Measurements from ENCODE around the gene ACSM3. TPM values are rescaled to one million over a fixed set of nuclear protein-coding genes. Genes with fewer than 3 reads are reported as not detected.

The ACSM3 gene
- total RNA-seq, 2 donors from 2014 or later, result 1.6 to 1.8 TPM

DNA sequence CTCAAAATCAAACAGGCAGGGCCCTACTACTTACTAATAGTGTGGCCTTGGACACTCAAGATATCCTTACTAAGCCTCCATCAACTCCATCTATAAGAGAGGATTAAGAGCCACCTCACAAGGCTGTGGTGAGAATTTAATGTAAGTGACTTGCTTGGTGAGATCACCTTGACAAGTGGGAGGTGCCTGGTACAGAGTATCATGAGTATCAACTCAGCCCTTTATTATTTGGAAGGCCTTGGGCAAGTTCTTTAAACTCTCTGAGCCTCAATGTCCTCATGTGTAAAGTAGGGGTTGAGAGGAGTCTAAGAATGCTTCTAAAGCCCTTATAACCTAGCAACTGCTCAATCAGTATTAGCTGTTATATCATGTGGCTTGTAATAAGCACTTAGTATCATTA lies 37.2 kb upstream of the ACSM3 start:
- Histone ChIP-seq H3K4me1 (ENCODE audit: control insufficient read depth, insufficient read depth, low read length) (no peaks in the 10 kb centered on the region), H3K27me3 (ENCODE audit: control insufficient read depth, insufficient read depth, low read length, poor library complexity, severe bottlenecking) (peaks cover 8% of the 10 kb centered on the region), H3K27ac (ENCODE audit: low read depth, low read length) (no peak overlapping the region), H3K9ac (ENCODE audit: extremely low read depth, low read length, poor library complexity, severe bottlenecking) (no peak overlapping the region), H3K9me3 (ENCODE audit: control insufficient read depth, low read length) (no peaks in the 10 kb centered on the region), H3K4me3 (ENCODE audit: low read length) (no peak overlapping the region), H3K36me3 (ENCODE audit: control insufficient read depth, insufficient read depth, low read length) (no peaks in the 10 kb centered on the region)
- TF ChIP-seq, protein P1, sequence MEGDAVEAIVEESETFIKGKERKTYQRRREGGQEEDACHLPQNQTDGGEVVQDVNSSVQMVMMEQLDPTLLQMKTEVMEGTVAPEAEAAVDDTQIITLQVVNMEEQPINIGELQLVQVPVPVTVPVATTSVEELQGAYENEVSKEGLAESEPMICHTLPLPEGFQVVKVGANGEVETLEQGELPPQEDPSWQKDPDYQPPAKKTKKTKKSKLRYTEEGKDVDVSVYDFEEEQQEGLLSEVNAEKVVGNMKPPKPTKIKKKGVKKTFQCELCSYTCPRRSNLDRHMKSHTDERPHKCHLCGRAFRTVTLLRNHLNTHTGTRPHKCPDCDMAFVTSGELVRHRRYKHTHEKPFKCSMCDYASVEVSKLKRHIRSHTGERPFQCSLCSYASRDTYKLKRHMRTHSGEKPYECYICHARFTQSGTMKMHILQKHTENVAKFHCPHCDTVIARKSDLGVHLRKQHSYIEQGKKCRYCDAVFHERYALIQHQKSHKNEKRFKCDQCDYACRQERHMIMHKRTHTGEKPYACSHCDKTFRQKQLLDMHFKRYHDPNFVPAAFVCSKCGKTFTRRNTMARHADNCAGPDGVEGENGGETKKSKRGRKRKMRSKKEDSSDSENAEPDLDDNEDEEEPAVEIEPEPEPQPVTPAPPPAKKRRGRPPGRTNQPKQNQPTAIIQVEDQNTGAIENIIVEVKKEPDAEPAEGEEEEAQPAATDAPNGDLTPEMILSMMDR (conservative IDR thresholded peaks at IDR 0.05), result no peak
- Mint-ChIP-seq H3K36me3 (ENCODE audit: low read depth) (no peaks in the 10 kb centered on the region), H3K9me3 (no peaks in the 10 kb centered on the region), H3K27ac (no peak overlapping the region), H3K27me3 (ENCODE audit: insufficient read depth) (peaks cover 14% of the 10 kb centered on the region), H3K4me3 (no peak overlapping the region), H3K4me1 (peaks cover 2% of the 10 kb centered on the region)
- DNase-seq, result no peak

DNA sequence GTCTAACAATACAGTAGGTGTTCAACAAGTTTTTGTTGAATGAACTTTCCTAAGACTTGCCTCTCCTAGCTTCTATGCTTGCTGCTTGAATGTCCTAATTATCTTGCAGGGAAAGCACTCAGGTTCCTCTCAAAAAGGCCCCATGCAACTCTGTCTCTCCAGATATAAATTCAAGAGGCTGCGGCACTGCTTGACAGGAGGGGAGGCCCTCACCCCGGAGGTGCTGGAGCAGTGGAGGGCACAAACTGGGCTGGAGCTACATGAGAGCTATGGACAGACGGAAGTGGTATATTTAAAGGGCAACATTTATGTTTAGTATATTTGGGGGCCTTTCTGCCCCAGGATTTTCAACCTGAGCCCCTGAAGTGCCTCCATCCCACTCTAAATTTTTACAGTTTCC lies 36.6 kb upstream of the ACSM3 start:
- no peak overlapping the region for H3K27ac Mint-ChIP-seq
- WGBS, 2 experiments (ENCODE audit: insufficient coverage in 1 of 2, insufficient read length in 1 of 2), result 81 to 87% methylated on average over 2 of the region's 3 CpGs
- H3K4me1 ChIP-seq (ENCODE audit: control insufficient read depth, insufficient read depth, low read length), result no peaks in the 10 kb centered on the region
- no peaks in the 10 kb centered on the region for H3K9me3 Mint-ChIP-seq
- no peak overlapping the region for H3K4me3 ChIP-seq (ENCODE audit: low read length)
- H3K36me3 ChIP-seq (ENCODE audit: control insufficient read depth, insufficient read depth, low read length), result no peaks in the 10 kb centered on the region
- no peaks in the 10 kb centered on the region for H3K36me3 Mint-ChIP-seq (ENCODE audit: low read depth)
- no peak for DNase-seq
- H3K4me3 Mint-ChIP-seq, result no peak overlapping the region
- H3K27me3 Mint-ChIP-seq (ENCODE audit: insufficient read depth), result peaks cover 14% of the 10 kb centered on the region
- peaks cover 8% of the 10 kb centered on the region for H3K27me3 ChIP-seq (ENCODE audit: control insufficient read depth, insufficient read depth, low read length, poor library complexity, severe bottlenecking)
- TF ChIP-seq, protein P1 (conservative IDR thresholded peaks at IDR 0.05), result no peak
- H3K4me1 Mint-ChIP-seq, result peaks cover 2% of the 10 kb centered on the region
- H3K9ac ChIP-seq (ENCODE audit: extremely low read depth, low read length, poor library complexity, severe bottlenecking), result no peak overlapping the region
- no peak overlapping the region for H3K27ac ChIP-seq (ENCODE audit: low read depth, low read length)
- H3K9me3 ChIP-seq (ENCODE audit: control insufficient read depth, low read length), result no peaks in the 10 kb centered on the region

DNA sequence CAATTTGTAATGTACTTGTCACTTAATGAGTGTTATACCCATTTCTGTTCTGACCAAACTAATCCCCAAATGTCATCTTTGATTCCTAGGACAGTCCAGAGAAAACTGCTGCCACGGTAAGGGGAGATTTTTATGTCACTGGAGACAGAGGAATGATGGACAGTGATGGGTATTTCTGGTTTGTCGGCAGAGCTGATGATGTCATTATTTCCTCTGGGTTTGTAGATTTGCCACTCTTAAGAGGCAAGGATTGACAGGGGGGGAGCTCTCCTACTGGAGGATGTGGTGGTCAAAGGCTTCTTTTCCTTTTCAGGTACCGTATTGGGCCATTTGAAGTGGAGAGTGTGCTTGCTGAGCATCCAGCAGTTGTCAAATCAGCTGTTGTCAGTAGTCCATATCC lies 34.7 kb upstream of the ACSM3 start:
- Mint-ChIP-seq H3K27ac (no peak overlapping the region), H3K27me3 (ENCODE audit: insufficient read depth) (peaks cover 14% of the 10 kb centered on the region), H3K4me3 (no peak overlapping the region), H3K4me1 (peaks cover 2% of the 10 kb centered on the region), H3K9me3 (no peaks in the 10 kb centered on the region), H3K36me3 (ENCODE audit: low read depth) (no peaks in the 10 kb centered on the region)
- Histone ChIP-seq H3K4me3 (ENCODE audit: low read length) (no peak overlapping the region), H3K9me3 (ENCODE audit: control insufficient read depth, low read length) (no peaks in the 10 kb centered on the region), H3K4me1 (ENCODE audit: control insufficient read depth, insufficient read depth, low read length) (no peaks in the 10 kb centered on the region), H3K27ac (ENCODE audit: low read depth, low read length) (no peak overlapping the region), H3K36me3 (ENCODE audit: control insufficient read depth, insufficient read depth, low read length) (peaks cover 4% of the 10 kb centered on the region), H3K27me3 (ENCODE audit: control insufficient read depth, insufficient read depth, low read length, poor library complexity, severe bottlenecking) (peaks cover 8% of the 10 kb centered on the region), H3K9ac (ENCODE audit: extremely low read depth, low read length, poor library complexity, severe bottlenecking) (no peak overlapping the region)
- TF ChIP-seq, protein P1 (conservative IDR thresholded peaks at IDR 0.05), result no peak
- 81 to 83% methylated on average over 1 to 3 of the region's 3 CpGs for WGBS, 2 experiments (ENCODE audit: insufficient coverage in 1 of 2, insufficient read length in 1 of 2)
- no peak for DNase-seq

All from endodermal cell (in vitro differentiated cells).